HG02885 (cell line): ENCODE measurements around the gene SSBP3.

Experiments
- ATAC-seq: cut with Tn5 transposase; IDR thresholded peaks from one replicate; pipeline ENCODE4 v1.9.1; 2021; ENCODE audit warnings: mild to moderate bottlenecking; ENCODE audit not compliant: unreplicated experiment, poor library complexity

Gene SSBP3

GRCh38 chr1:54314696-54315095, 91.5 kb downstream of the SSBP3 start:
- ATAC-seq: no peak

DNA sequence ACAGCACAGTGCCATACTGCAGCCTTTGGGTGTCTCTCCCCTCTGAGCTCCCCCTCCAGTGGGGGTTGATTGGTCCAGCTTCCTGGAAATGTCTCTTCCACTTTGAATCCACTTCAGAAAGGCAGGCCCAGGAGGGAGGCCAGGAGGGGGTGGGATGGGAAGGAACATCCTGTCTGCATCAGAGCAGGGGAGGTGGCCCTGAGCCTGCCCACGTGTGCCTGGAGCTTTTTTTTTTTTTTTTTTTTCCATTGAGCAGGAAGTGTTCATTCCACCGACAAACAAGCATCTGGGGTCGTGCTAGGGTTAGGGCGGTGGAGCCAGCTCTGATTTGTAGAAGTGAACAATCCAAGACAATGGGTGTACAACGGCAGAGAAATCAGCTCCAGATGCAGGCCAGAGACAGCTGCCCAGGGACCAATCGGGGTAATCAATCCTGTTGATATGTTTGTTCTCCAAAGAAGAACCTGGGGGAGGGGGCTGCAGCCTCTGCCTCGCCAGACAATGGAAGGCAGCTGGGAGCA, 93.3 kb downstream of the SSBP3 start:
- no peak for ATAC-seq

DNA sequence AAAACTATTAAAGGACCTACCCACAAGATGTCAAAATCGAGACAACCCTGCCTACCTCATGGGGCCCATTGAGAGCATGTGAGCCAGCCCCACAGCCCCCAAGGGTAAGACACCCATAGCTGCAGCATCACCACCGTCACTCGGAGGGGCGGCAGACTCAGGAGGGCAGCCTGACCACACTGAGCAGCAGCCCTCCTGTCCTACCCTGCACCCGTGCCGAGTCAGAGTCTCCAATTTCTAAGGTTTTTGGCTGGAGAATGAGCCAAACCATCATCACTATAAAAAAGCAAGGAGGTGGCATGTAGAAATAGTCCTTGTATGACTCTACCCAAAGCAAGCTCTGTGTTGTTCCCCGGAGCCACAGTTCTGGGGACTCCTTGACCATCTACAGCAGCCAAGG, 94.7 kb downstream of the SSBP3 start:
- ATAC-seq: no peak

GRCh38 chr1:54310439-54311328, 95.5 kb downstream of the SSBP3 start:
- no peak for ATAC-seq

GRCh38 chr1:54309631-54310366, 96.4 kb downstream of the SSBP3 start:
- ATAC-seq: no peak

- no peak for ATAC-seq
Observed at GRCh38 chr1:54307305-54307704, 98.9 kb downstream of the SSBP3 start.

- ATAC-seq: no peak
Observed at GRCh38 chr1:54305906-54306514, 100.2 kb downstream of the SSBP3 start.

DNA sequence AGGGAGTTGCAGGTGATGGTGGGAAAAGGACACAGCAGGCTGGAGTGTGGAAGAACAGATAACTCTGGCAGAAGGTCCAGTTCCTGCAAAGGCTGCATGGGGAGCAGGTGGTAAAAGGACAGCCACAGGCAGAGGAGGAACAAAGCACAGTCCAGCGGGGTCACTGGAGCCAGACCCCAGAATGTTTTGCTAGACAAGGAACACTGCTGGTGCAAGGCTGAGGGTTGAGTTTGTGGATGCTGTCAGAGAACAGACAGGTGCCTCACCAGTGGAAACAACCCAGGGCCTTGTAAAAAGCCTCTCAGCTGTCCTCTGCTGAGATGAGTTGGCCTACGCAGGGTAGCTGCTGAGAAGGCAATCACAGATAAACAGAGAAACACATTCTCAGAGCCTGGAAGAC, 101.7 kb downstream of the SSBP3 start:
- no peak for ATAC-seq

- no peak for ATAC-seq
Observed at GRCh38 chr1:54302951-54303843, 103.0 kb downstream of the SSBP3 start.

GRCh38 chr1:54302549-54302948, 103.6 kb downstream of the SSBP3 start:
- no peak for ATAC-seq

DNA sequence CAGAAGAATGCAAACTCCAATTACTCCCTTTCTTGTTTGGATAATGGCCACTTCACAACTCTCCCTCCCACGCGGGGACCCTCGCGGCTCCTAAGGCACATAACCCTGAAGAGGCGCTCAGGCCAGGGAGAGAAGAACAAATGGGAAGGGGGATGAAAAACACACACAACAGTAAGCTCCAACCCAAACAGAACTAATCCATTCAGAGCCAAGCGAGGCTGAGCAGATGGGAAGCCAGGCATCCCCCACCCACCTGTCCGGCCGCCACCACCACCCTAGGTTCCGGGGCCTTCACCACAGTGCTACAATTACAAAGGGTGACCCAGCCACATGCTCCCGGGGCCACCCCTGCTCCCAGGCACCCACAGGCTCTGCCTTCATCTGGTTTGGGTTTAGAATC, 104.7 kb downstream of the SSBP3 start:
- ATAC-seq: no peak

GRCh38 chr1:54300401-54300800, 105.8 kb downstream of the SSBP3 start:
- no peak for ATAC-seq

DNA sequence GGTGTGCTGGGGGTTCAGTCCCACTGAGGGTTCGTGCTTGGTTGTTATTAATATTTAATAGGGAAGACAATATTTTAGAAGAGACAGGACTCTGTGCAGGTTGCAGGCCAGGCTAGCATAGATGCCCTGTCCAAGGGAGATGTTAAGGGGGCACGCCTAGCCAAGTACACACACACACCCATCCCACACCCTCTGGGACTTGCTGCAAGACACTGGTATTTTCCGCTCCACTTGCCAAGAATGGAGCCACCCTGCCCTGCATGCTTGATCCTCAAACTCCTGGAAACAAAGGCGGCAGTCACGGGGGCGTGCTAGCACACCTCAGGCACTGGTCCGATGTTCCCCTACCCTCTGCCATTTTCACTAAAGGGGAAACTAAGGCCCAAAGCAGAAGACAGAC, 107.2 kb downstream of the SSBP3 start:
- no peak for ATAC-seq

DNA sequence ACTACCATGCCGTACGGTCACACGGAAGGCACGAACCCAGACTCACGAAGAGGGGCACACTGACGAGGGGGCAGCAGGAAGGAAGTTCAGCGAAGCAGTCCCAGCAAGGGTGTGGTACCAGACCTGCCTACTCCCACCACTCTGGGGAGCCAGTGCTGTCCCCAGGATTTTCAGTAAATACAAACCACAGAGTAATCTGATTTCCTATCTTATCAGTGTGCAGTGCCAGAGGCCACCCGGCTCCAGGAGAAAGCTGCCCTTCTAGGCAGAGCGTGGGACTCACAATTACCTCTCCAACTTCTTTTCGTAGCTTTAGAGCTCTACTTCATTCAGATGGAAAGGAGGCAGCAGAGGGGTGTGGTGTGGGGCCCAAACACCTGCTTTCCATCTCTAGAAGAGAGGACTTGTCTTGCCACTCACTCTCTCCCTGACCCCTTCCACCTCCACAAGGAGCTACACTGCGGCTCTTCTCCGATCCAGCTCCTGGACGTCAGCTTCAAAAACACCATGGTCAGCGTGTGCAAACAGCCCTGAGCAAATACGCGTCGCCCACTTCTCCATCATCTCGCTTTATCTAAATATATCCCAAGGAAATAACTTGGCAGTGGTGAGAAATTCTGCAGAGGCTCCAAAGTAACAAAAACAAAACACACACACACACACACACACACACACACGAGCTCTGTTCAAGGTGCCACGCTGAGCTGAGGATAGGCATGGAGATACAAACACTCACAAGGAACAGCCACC, 107.7 kb downstream of the SSBP3 start:
- ATAC-seq: no peak

GRCh38 chr1:54297596-54298283, 108.5 kb downstream of the SSBP3 start:
- ATAC-seq: no peak

DNA sequence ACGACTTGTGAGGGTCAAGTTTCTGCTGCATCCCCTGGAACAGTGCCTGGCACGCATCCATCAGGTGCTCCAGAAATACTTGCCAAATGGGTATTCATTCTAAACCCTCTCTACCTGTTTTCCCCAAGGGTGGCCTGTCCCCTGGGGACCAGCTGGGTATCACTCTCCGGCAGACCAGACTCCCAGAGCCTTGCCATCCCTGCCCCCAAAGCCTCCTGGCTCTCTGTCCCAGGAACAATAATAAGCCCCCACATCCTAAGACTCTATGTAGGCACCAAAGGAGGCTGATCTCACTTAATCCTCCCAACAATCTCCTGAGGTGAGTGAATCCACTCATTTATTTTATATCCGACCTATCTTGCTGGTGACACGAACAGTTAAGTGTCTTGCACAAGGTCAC, 109.5 kb downstream of the SSBP3 start:
- no peak for ATAC-seq

DNA sequence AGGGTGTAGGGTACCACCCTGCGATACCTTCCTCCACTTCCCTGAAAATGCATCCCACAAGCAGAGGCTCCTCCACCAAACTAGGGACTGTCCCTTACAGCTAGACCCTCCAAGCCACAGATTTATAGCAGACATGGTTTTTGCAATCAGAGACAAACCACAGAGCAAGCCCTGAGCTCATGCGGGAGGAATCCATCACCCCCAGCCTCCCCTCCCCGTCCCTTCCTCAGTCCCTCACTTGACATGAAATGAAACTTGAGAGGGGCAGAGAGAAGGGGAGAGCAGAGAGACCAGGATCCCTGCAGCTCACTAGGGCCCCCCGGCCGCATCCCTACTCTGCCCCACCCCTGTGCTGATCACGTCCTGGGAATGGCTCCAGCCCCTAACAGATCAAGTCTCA, 111.3 kb downstream of the SSBP3 start:
- no peak for ATAC-seq

GRCh38 chr1:54292002-54292911, 113.9 kb downstream of the SSBP3 start:
- ATAC-seq: no peak
